GM21576 (cell line): ENCODE results near the gene DPYD.
"Not testable (repeated sequence)": the region's sequence is repeated elsewhere in the genome, so short reads cannot be mapped to it uniquely, and the experiment has no call there.

Experiments
- ATAC-seq: cut with Tn5 transposase; IDR thresholded peaks from one replicate; pipeline ENCODE4 v1.9.1; 2021; ENCODE audit warnings: mild to moderate bottlenecking, moderate library complexity; ENCODE audit not compliant: unreplicated experiment

The DPYD gene

DNA sequence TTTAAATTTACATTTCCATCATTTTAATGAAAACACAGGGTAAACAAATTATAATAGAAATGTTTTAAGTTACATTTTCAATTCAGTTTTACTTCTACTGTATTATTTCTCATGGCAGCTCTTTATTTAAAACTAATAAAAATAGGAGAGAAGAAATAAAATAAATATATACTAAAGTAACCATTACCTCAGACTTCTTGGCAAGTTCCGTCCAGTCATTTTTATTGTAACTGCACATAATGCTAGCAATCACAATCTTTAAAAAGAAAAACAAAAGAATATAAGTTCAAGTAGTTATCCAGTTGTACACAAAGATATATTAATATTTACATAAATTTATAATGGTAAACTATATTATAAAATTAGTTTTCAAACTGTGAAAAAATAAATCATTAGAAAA, 538.6 kb downstream of the DPYD start:
- ATAC-seq: no peak

DNA sequence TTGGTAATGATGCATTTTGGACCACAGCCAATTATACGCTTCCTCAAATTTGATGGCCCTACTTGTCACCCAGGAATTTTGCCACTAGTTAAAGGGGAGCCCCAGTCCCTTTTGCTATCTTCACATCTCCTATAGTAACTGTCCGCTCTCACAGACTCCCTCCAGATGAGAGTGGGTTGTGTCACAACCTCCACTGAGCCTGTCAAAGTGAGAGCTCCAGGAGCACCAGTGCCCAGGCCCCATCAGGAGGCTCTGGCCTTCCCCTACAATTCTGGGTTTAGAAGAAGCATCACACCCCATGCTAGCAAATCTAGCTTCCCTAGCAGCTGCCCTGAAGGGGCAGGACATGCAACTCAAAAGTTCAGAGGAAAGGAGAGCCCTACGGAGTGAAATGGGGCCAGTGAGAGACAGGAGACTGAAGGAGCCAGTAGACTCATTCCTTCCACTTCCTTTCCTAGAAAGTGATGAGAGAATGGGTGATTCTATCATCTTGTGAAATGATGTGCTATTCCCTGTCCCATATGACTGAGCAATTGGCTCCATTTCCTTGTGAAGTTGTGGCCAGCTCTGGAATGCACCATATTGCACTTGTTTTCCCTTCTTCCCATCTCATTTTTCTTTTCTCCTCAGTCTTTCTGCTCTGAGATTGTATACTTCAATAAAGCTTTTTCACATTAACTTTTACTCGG, 541.3 kb downstream of the DPYD start:
- ATAC-seq: no peak

DNA sequence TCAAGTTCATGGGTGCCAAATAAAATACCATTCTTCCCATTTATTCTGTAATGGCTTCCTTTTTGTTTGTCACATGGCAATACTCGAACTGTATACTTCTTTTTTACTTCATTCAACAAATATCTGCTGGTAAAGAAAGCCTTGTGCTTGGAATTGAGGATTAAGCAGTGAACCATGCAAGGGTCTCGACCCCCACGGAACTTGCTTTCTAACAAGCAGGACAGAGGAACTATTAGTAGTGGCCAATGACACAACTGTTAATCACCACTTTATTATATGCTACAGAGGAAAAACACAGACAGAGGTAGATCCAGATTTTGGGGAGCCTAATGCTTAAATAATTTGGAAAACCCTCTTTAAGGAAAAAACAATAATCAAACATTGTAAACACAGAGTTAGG, 542.2 kb downstream of the DPYD start:
- ATAC-seq: no peak

DNA sequence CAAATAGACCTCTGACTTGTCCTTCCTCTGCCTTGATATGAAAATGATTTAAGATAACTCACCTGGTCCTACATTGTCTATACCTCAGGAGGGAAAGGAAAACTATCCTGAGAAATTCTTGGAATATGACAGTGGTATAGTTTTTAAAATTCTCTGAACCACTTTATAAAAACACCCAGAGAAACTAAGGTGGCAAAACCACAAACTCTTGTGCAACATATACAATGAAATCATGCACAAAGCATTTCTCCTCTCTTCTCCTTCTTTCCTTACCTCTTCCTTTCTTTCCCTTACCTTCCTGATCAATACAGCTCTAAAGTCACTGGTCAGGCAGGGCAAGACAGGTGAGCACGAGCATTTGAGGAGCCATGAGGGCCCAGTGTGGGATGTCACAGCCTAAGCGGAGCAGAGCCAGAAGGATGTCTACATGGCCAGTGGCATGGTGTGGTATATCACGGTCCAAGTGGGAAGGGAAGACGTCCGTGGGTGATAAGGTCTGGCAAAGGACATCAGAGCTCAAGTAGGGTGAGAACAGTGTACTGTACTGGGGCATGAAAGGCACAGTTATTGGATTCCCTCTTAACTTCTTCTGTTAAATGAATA, 543.3 kb downstream of the DPYD start:
- no peak for ATAC-seq

DNA sequence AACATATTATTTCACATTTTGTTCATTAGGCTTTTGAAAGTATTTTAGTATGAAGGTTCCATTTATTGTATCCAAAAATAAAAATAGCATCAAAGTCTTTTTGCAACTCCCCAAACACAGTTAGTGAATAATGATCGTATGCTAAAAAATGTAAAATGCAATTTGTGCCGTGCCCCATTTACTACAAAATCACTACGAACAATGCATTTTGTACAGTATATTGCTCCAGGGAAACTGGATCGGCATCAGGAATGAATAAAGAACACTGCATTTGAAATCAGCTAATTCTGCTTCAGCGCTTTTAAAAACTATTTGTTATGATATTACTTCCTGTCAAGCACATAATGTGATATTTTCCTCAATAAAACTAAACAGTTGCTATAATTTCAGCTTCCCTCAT, 547.8 kb downstream of the DPYD start:
- no peak for ATAC-seq

DNA sequence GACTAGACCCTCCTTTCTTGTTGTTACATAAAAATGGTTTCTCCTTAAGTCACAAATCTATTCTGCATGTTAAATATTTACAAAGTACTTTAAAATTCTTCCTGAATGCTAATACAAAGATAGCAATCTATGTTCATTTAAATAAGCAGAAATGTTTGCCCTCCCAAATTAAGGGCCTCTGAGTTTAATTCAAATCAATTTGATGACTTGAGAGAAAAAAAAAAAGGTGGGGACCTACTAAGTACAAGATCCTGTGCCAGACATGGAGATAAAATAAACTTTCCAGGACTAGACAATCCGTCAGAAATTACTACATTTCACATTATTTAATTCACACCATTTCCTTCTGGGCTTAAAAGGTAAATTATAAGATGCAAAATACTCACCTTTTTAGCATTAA, 548.3 kb downstream of the DPYD start:
- no peak for ATAC-seq

DNA sequence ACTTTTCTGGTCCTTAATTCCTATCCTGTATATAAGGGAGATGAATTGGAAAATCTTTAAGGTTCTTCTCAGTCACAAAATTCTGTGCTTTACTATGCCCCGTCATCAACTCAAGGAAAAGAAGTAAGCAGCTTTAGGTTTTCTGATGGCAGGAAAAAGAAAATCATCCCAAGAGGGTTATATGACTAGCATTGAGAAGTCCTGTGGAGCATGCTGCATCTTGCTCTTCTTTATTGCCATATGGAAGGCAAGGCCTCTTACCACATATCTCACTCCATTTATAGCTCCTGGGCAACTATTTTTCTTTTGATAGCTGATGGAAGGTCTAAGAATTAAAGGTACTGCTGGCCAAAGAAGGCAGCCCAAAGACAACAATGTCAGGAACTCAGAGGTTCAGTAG, 552.5 kb downstream of the DPYD start:
- ATAC-seq: no peak

DNA sequence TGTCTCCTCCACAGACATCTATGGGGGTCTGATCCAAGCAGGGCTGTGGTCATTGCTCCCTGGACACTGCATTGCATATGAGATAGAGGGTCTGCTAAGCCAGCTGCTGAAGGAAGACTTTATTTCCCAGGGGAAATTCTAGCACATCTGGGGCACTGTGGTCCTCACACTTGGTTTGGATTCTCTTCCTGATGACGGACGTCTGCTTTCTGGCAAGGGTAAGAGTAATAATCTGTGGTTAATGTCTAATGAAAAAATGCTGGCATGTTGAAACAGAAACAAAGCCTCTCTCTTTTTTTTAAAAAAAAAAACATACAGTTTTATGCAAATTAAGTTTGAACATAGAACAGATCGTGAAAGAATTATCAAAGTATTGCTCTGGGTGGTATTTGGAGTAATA, 553.9 kb downstream of the DPYD start:
- ATAC-seq: no peak

DNA sequence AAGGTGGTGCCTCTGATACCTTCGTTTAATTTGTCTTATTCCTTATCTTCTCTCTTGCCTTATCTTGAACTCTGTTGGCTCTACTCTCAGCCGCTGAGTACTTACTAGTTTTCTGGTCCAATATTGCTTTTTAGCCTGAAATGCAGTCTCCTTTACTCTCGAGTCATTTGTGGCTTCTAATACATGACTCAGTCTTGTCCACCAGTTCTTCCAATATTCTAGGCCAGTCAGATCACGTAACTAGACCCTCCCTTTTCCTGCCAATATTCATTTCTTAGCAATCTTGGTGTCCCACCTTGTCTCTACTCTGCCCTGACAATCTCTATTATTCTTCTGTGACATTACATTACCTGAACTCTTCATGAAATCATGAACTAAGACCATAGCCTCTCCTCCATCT, 555.8 kb downstream of the DPYD start:
- ATAC-seq: no peak

DNA sequence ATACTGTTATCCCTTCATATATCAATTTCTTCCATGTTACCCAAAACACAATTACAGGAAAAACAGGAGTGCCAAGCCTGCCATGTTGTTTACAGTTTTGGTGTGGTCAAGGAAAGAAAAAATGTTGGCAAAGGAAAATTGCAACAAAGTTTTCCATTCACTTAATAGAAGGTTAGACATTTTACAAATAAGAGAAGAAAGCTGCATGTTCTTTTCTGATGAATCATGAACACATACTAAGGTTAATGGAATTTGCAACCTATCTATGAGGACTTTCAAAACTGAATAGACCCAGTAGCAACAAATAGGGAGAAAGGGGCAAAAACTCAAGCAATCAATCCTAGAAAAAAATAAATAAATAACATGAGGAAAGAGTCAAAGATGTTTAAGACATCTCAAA, 556.7 kb downstream of the DPYD start:
- ATAC-seq: no peak

DNA sequence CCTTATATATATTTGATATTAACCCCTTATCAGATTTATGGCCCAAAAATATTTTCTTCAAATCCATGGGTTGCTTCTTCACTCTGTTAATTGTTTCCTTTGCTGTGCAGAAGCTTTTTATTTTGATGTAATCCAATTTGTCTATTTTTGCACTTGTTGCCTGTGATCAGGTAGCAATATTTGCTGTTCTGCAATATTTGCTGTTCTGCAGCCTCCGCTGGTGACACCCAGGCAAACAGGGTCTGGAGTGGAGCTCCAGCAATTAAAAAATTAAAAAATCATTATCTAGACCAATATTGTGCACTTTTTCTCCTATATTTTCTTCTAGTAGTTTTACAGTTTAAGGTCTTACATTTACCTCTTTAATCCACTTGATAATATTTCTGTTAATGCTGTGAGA, 564.5 kb downstream of the DPYD start:
- ATAC-seq: no peak

DNA sequence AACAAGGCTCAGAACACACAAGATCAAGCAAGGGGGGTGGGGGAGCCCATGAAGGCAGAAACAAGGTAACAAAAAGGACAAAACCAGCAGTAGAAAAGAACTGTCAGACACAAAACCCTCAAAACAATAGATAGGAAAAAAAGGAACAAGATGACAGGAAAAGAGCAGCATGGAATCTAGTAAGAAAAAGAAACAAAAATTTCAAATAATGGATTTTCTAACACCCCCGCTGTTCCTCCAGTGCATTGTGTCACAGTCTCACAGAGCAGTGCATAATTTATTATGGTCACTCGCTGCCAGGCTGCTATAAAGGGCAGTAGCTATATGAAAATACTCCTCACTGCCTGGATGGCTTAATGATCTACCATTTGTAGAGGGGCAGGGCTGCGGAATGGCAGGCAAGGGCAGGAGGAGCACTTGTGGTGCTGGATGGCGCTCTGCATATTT, 567.9 kb downstream of the DPYD start:
- ATAC-seq: no peak

DNA sequence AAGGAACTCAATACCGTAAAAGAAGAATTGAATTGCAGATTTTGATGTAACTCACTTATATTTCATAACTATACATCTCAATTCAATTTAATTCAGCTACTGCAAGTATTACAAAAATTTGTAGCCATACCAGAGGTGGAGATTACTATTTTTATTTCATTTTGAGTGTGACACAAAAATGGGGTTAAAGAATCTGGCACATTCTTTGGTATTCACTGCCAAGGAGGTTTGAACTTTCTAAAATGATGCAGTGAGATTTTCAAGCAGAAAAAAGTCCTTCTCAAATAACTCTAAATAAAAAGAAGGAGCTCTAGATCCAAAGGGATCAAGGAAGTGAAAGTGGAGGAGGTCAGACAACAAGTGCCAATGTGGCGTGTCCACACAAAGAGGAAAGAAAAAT, 569.0 kb downstream of the DPYD start:
- no peak for ATAC-seq

DNA sequence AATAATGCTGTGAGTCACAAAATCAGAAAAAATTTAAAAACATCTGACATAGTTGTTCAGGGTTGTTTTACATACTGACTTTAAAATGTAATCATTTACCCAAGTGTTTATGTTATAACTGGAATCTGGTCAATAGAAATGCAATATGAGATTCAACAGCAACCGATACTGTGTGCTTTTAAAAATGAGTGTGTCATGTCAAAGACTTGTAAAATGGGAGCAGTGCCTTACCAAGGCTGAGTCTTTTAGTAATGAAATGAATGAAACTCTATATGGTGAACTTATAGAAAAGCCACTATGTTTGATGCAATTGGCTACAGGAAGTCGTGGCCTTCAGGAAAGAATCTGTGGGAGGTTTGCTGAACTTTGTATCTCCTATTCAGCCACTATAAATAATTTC, 570.2 kb downstream of the DPYD start:
- ATAC-seq: no peak

DNA sequence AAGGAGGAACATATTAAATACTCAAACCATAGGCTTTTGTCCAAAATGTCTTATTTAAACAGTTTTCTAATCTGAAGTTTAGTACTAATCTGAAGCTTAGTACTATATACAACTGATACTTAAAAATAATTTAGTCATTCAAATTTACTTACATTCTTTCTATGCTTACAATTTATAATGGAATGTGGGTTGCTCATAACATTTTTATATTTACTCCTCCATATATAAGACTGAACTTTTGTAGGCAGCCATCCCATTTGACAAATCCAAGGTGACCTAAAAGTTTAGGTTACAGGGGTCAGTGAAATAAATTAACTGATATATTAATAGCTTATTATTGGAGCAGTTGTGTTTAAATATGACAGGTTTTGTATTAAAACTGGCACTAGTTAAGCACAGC, 570.6 kb downstream of the DPYD start:
- ATAC-seq: no peak

DNA sequence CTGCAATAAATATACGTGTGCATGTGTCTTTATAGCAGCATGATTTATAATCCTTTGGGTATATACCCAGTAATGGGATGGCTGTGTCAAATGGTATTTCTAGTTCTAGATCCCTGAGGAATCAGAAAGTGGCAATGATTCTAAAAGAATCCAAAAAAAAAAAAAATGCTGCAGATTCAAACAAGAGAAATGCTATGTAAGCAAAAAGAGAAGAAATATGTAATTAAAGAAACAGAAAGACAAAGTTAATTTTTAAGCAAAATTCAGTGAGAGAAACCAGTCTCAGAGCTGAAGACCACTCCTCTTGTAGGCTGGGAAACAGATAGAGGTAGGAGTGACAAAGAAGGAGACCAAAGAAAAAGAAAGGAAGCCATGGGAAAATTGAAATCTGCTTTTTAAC, 571.0 kb downstream of the DPYD start:
- not testable (repeated sequence) for ATAC-seq

DNA sequence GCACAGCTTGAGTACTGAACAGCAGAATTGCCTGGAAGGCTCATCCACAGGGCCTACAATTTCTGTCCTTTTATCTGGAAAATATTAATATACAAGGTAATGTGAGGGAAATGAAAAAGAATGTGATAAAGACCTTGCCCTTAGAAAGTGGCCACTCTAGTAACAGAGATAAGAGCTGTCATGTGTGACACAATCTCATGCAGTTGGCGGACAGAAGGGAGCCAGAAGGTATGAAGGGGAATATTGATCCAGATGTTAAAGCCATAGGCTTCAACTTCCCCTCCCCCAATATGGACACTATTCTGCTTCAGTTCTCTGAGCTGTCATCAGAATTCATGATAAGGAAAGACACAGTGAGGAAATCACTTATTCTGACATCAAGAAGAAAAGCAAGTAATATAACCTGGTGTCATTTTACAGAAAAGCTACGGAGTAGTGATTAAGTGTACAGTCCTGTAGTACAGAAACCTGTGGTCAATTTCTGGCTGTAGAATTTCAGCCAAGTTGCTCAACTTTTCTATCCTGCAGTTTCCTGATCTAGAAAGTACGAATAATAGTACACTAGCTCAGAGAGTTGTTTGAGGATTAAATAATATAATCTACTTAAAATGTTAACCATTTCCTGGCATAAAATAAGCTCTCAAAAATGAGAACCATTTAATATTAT, 572.1 kb downstream of the DPYD start:
- no peak for ATAC-seq

DNA sequence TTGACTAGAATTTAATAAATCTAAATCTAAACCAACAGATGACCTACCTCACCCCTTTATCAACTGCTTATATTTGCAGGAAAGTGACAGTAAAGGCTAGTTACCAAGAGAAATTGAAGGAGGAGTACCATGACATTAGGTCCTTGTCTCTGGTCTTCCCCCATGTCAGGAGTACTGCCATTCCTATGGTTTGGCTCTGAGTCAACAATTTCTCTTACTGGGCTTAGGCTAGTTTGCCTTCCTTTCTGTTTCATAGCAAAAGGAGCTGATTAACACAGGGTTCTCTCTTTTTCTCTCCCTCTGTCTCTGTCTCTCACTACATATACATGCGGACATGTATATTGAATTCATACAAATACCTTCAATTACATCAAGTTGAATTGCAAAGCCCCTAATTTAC, 579.9 kb downstream of the DPYD start:
- no peak for ATAC-seq

DNA sequence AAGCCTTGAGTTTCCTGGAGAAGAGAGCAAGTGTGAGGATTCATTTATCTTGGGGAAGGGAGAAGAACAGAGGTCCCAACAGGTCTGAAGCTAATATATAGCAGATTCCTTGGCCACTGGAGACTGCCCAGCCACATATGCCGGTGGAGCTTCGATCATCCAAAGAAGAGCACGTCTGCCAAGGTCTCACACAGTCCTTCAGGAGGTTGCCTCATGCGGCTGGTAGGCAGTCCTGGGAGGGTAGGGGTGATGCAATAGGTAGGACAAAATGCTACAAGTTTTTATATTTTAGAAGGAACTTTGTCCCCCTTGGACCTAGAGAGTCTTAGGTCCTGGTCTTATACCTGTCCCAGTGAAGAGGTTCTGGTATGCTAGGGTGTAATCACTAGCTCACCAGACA, 582.5 kb downstream of the DPYD start:
- no peak for ATAC-seq

DNA sequence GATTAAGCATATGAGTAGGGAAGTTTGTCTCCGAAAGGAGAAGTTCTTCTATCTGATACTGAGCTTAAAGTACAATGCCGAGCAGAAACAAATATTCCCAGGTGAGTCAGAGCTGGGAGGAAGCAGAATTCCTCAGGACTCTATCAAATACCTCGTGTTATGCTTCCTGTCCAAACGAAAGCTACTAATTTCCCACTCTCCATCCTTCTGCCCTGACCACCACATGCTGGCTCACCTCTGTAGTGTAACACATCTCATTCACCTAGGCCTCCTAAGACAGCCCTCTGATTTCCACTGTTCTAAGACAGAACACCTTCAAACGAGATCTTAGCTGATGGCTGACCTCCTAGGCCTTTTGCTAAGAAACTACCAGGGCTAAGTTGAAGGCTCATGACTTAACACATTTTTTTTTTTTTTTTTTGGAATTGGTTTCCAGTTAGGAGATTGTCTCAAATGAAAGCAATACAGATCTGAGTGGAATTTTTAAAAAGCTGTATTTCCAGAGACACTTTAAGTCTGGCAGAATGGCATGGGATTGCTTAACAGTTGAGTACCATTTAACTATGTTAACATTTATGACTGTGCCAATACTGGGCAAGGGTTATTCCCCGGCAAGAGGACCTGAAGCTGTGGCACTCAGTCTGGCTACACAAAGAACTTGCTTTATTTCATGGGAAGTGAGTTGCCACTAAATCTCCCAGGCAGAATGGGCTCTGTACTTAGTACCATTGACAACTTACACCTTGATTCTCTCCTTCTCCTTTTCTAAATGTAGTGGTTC, 583.4 kb downstream of the DPYD start:
- no peak for ATAC-seq

DNA sequence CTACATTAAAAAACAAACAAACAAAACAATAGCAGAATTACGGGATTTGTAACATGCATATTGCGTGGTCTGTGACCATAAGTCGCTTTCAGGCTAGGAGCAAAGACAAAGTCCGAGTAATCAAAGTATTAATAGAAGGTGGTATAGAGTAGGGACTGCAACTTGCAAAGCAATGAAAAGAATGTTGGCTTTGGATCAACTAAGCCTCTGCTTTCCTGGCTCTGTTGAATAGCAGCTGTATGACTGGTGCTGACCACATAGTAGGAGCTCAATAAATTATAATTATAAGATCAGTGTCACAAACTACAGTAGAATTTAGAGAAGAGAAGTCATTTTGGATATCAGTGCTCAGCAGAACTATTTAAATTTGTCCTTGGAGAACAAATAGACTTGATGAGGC, 586.4 kb downstream of the DPYD start:
- no peak for ATAC-seq

DNA sequence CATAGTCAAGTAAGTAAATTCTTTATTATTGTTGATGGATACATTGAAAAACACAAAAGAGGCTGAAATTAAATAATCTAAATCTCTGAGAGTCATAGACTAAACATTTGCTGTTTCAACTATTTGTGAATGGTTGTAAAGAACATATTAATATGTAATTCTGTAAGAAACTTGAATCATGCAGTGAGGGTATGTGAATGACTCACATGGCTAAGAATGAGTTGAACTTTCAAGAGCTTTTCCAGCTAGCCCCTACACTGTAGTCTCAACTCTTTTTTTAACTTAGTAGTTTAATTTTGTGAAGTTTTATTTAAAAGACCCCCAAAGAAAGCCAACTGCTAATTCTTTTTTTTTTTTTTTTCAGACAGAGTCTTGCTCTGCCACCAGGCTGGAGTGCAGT, 588.1 kb downstream of the DPYD start:
- no peak for ATAC-seq
